GM12878 (cell line): ENCODE results near the gene MAL. TPM values are rescaled to one million over a fixed set of nuclear protein-coding genes. Genes with fewer than 3 reads are reported as not detected.
A peak's percentile ranks its signal among the peaks of the same experiment; 100 is the strongest.

Source experiments
- ATAC-seq: fragments of 200-7000 bp; cut with Tn5 transposase; 3 replicates; pipeline ENCODE4 v1.9.1; 2020; ENCODE audit warnings: mild to moderate bottlenecking, moderate library complexity
- BruUV-seq: library from RNA; stranded (reverse); fragments of 400-500 nt; replicated peaks from 2 replicates; lab custom pipeline; 2021; lab: Mats Ljungman, UMichigan
- CTCF ChIA-PET: fragments of 300-600 bp; sonication (Branson Sonifier 250); formaldehyde crosslinking; extraction: SDS; loops from one replicate; lab custom pipeline; 2021; ENCODE audit warnings: inconsistent platforms; lab: Yijun Ruan, JAX
- POLR2A ChIA-PET: fragments of 350-600 bp; formaldehyde crosslinking; extraction: SDS; loops from one replicate; lab custom pipeline; 2021; ENCODE audit warnings: inconsistent platforms; lab: Charles Lee
- RAD21 ChIA-PET: fragments of 300-600 bp; sonication (Branson Sonifier 250); formaldehyde crosslinking; loops from one replicate; lab custom pipeline; 2023; ENCODE audit warnings: antibody characterized with exemption; ENCODE audit not compliant: unreplicated experiment; lab: Charles Lee
- SMC1A ChIA-PET: fragments of 300-600 bp; sonication (Branson Sonifier 250); formaldehyde crosslinking; loops from one replicate; lab custom pipeline; 2023; ENCODE audit not compliant: unreplicated experiment, uncharacterized antibody; lab: Charles Lee
- DNase-seq: peaks from one replicate; pipeline ENCODE4 v3.0.0-alpha.2; 2011; ENCODE audit warnings: low read depth, low spot score
- FAIRE-seq: peaks from 3 replicates; lab custom pipeline; 2011; peaks lifted over from hg19 to GRCh38; lab: Jason Lieb, UNC
- H2AFZ ChIP-seq: 2 replicates; pipeline ENCODE4 v1.6.0; 2011; ENCODE audit warnings: low read depth, low read length, control low read depth; ENCODE audit not compliant: control insufficient read depth
- H3K27ac ChIP-seq: 2 replicates; pipeline ENCODE4 v1.5.1; 2011; ENCODE audit warnings: control low read depth; ENCODE audit not compliant: control insufficient read depth, insufficient read depth
- H3K27me3 ChIP-seq, 2 experiments: replicated peaks in 1 of 2; 2 replicates each; pipeline versions ENCODE4 v1.6.0 to v1.6.1; 2011; ENCODE audit warnings: low read length in 1 of 2; ENCODE audit not compliant: control insufficient read depth in 2 of 2, insufficient read depth in 2 of 2
- H3K36me3 ChIP-seq, 2 experiments: 2 replicates each; pipeline ENCODE4 v1.5.1; 2011; ENCODE audit warnings: low read length in 1 of 2; ENCODE audit not compliant: control insufficient read depth in 2 of 2, insufficient read depth in 2 of 2
- H3K4me1 ChIP-seq: 2 replicates; pipeline ENCODE4 v1.6.1; 2011; ENCODE audit warnings: mild to moderate bottlenecking, low read length, moderate library complexity, mixed read lengths; ENCODE audit not compliant: control insufficient read depth, insufficient read depth
- H3K4me2 ChIP-seq: 2 replicates; pipeline ENCODE4 v1.6.0; 2011; ENCODE audit warnings: control low read depth; ENCODE audit not compliant: control insufficient read depth, insufficient read depth
- H3K4me3 ChIP-seq: fragments of 200-600 bp; sonication (generic); 2 replicates; pipeline ENCODE4 v1.5.1; 2016
- H3K79me2 ChIP-seq: 2 replicates; pipeline ENCODE4 v1.6.0; 2011; ENCODE audit warnings: low read length; ENCODE audit not compliant: control insufficient read depth, insufficient read depth
- H3K9ac ChIP-seq: 2 replicates; pipeline ENCODE4 v1.8.0; 2011; ENCODE audit warnings: low read length, control low read depth, mixed read lengths; ENCODE audit not compliant: control insufficient read depth, insufficient read depth
- H3K9me3 ChIP-seq: replicated peaks from 3 replicates; pipeline ENCODE4 v1.5.1; 2011; ENCODE audit warnings: mild to moderate bottlenecking, low read length; ENCODE audit not compliant: control insufficient read depth, insufficient read depth
- H4K20me1 ChIP-seq: 2 replicates; pipeline ENCODE4 v1.6.0; 2011; ENCODE audit not compliant: control insufficient read depth, insufficient read depth
- POLR2AphosphoS5 ChIP-seq: IDR thresholded peaks from 2 replicates; pipeline ENCODE4 v1.6.1; 2011; ENCODE audit warnings: mild to moderate bottlenecking, low read length, inconsistent platforms
- TBL1XR1 ChIP-seq: IDR thresholded peaks from 2 replicates; pipeline ENCODE4 v1.6.1; 2012; ENCODE audit warnings: low read depth, low read length, improper control_type of control experiment
- WGBS: methylation state at CpG from one replicate; pipeline ENCODE4 v1.1.6; 2016; ENCODE audit warnings: low lambda C conversion rate; ENCODE audit not compliant: insufficient replicate concordance, insufficient coverage; ENCODE audit errors: missing lambda C conversion rate; 5-methylcytosine and 5-hydroxymethylcytosine counted together
- in situ Hi-C: fragments of 300-500 bp; cut with MboI; formaldehyde crosslinking; loops from 9 replicates; pipeline ENCODE4 v1.14.3; 2018; ENCODE audit warnings: mixed read lengths
- intact Hi-C: fragments of 100-400 bp; cut with micrococcal nuclease; formaldehyde crosslinking; loops from one replicate; pipeline ENCODE4 v1.14.2; 2022; ENCODE audit not compliant: unreplicated experiment
- polyA plus RNA-seq, 11 experiments: library from polyadenylated mRNA; depleted of rRNA in 4 of 11; unstranded in 6 of 11; stranded (reverse) in 5 of 11; fragments of >200 nt; fragmentation: Nextera tagmentation in 4 of 11; fragmentation: Illumina TruSeq in 1 of 11; extraction: Ambion mirVana in 4 of 11; extraction: Trizol in 1 of 11; gene quantifications; 1 replicate in 1 of 11; 2 replicates in 10 of 11; pipeline versions ENCODE4 v1.2.1 to v1.2.3, GENCODE V29; 2011 to 2016; ENCODE audit warnings: inconsistent platforms in 2 of 11, missing spikeins in 2 of 11, low read depth in 1 of 11
- total RNA-seq, 4 experiments: library from RNA; depleted of rRNA in 3 of 4; stranded (reverse); fragments of >200 nt in 3 of 4; fragmentation: Illumina TruSeq in 1 of 4; extraction: Trizol in 1 of 4; gene quantifications; 2 replicates each; pipeline versions ENCODE4 v1.2.1 to v1.2.3, GENCODE V29; 2013 to 2021

The MAL gene
- total and polyA plus RNA-seq, 10 of the 15 experiments (the other 5 are each of a cell fraction or from before 2014, with no cell fraction given): 1.3 to 4.5 (median 1.7) TPM

DNA sequence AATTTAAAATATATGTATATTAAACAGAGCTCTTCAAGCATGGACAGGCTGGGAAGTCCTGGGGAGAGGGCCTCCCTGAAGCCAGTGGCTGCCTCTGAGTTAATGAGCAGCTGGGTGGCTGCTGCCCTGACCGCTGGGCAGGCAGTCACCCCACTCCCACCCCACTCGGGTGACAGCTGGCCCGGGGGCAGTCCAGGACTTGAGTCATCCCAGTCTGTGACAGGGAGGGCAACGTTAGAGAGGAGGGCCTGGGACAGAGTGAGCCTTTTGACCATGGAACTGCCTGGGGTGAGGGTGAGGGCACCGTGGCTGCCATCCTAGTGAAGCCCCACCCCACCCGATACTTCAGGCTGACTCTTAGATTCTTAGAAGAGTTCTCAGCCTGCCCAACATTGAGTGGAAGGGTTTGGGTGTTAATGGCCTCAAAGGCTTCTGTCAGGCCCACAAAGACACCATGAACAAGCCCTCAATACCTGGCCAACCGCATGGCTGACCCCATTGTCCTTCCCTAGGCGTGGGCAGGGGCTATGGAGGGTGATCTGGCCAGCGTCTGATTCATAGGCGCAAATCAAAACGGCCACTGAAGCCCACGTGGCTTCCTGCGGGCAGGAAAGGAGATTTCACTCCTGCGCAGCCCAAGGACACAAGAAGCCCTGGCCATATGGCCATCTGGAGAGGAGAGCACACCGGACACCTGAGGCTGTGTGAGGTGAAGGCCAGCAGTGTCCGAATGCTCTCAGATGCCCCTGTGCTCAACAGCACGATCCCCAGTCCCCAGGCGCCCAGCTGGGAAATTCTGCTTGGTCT, 48.6 kb downstream of the MAL start:
- no TSS peak for BruUV-seq
- intact Hi-C loops (no loop called here), in situ Hi-C loops (no loop called here)
- SMC1A ChIA-PET: interaction anchor here (2.3 to 3.2 kb wide), 3 partner anchors 11 to 87 kb away, joined by 5 to 26 read pairs (median 21); no protein-coding TSS in a partner anchor
- POLR2A ChIA-PET: interaction anchor here (1.4 to 1.7 kb wide), 2 partner anchors 11 to 52 kb away, joined by 3 to 5 read pairs; no protein-coding TSS in a partner anchor
- peak overlapping the region; percentile 45 for H2AFZ ChIP-seq
- no peak for ATAC-seq
- H3K9ac ChIP-seq: no peak overlapping the region
- no peak overlapping the region for H3K27ac ChIP-seq
- H3K36me3 ChIP-seq: no peaks in the 10 kb centered on the region
- no peaks in the 10 kb centered on the region for H3K9me3 ChIP-seq
- peak overlapping the region; percentile 8; the same call in 1 of the 2 replicates for H3K4me2 ChIP-seq
- WGBS: 26% methylated on average over 18 of the region's 18 CpGs
- no peak for TF ChIP-seq POLR2AphosphoS5
- no peak for TF ChIP-seq TBL1XR1
- TF ChIP-seq, all 136 proteins: peak for 0
- Histone ChIP-seq H3K79me2 (no peaks in the 10 kb centered on the region), H3K4me3 (no peak overlapping the region), H3K27me3 (no peaks in the 10 kb centered on the region; a peak in 2 of 4 replicates), H3K4me1 (peaks cover 14% of the 10 kb centered on the region), H4K20me1 (no peaks in the 10 kb centered on the region)
- FAIRE-seq (no peak), DNase-seq (no peak)
- RAD21 ChIA-PET: interaction anchor here (0.8 to 2.0 kb wide), 3 partner anchors 11 to 51 kb away, joined by 3 to 8 read pairs (median 7); no protein-coding TSS in a partner anchor
- CTCF ChIA-PET: interaction anchor here (1.5 to 12.6 kb wide), 4 partner anchors 8 to 49 kb away, joined by 3 to 339 read pairs (median 79); partner anchors contain the start of genes MAL and MRPS5
